HEK293 (cell line): ENCODE measurements around the gene CDKN2AIP.

Source experiments
- KLF10 ChIP-seq: fragments of 450-650 bp; IDR thresholded peaks from 2 replicates; pipeline ENCODE4 v1.5.1; 2018; ENCODE audit warnings: missing biosample characterization, mild to moderate bottlenecking, missing genetic modification characterization
- SP2 ChIP-seq: fragments of 450-650 bp; formaldehyde crosslinking; IDR thresholded peaks from 2 replicates; pipeline ENCODE4 v1.5.1; 2016; ENCODE audit warnings: missing biosample characterization, missing genetic modification characterization
- YY1 ChIP-seq: fragments of 450-650 bp; formaldehyde crosslinking; IDR thresholded peaks from 2 replicates; pipeline ENCODE4 v1.5.1; 2018; ENCODE audit warnings: missing biosample characterization, missing genetic modification characterization
- YY2 ChIP-seq: fragments of 450-650 bp; formaldehyde crosslinking; IDR thresholded peaks from 2 replicates; pipeline ENCODE4 v1.5.1; 2016; ENCODE audit warnings: missing biosample characterization, missing genetic modification characterization
- ZFP37 ChIP-seq: fragments of 450-650 bp; formaldehyde crosslinking; IDR thresholded peaks from 2 replicates; pipeline ENCODE4 v1.5.1; 2016; ENCODE audit warnings: missing biosample characterization, missing genetic modification characterization
- ZFP41 ChIP-seq: fragments of 450-650 bp; formaldehyde crosslinking; IDR thresholded peaks from 2 replicates; pipeline ENCODE4 v1.5.1; 2016; ENCODE audit warnings: missing biosample characterization, missing genetic modification characterization, borderline replicate concordance
- ZNF175 ChIP-seq: fragments of 450-650 bp; formaldehyde crosslinking; IDR thresholded peaks from 2 replicates; pipeline ENCODE4 v1.5.1; 2016; ENCODE audit warnings: missing biosample characterization, missing genetic modification characterization
- ZNF292 ChIP-seq: fragments of 450-650 bp; formaldehyde crosslinking; IDR thresholded peaks from 2 replicates; pipeline ENCODE4 v1.5.1; 2016; ENCODE audit warnings: low read depth, missing biosample characterization, missing genetic modification characterization, borderline replicate concordance
- ZNF350 ChIP-seq: fragments of 450-650 bp; formaldehyde crosslinking; IDR thresholded peaks from 2 replicates; pipeline ENCODE4 v1.5.0; 2017; ENCODE audit warnings: missing biosample characterization, mild to moderate bottlenecking, missing genetic modification characterization
- ZNF776 ChIP-seq: fragments of 450-650 bp; formaldehyde crosslinking; IDR thresholded peaks from 2 replicates; pipeline ENCODE4 v1.5.0; 2017; ENCODE audit warnings: missing biosample characterization, missing genetic modification characterization, borderline replicate concordance
- TF ChIP-seq, protein P1 (sequence below): fragments of 450-650 bp; formaldehyde crosslinking; IDR thresholded peaks from 2 replicates; pipeline ENCODE4 v1.5.1; 2016; ENCODE audit warnings: missing biosample characterization, missing genetic modification characterization
- TF ChIP-seq, protein P2 (sequence below): fragments of 450-650 bp; formaldehyde crosslinking; IDR thresholded peaks from 2 replicates; pipeline ENCODE4 v1.5.1; 2016; ENCODE audit warnings: missing biosample characterization, missing genetic modification characterization
- TF ChIP-seq, protein P3 (sequence below): IDR thresholded peaks from 2 replicates; pipeline ENCODE4 v1.6.1; 2011; ENCODE audit warnings: mild to moderate bottlenecking, low read depth, low read length, borderline replicate concordance

- no peak for TF ChIP-seq YY1 (tag by site-specific recombination)
- TF ChIP-seq, protein P1, sequence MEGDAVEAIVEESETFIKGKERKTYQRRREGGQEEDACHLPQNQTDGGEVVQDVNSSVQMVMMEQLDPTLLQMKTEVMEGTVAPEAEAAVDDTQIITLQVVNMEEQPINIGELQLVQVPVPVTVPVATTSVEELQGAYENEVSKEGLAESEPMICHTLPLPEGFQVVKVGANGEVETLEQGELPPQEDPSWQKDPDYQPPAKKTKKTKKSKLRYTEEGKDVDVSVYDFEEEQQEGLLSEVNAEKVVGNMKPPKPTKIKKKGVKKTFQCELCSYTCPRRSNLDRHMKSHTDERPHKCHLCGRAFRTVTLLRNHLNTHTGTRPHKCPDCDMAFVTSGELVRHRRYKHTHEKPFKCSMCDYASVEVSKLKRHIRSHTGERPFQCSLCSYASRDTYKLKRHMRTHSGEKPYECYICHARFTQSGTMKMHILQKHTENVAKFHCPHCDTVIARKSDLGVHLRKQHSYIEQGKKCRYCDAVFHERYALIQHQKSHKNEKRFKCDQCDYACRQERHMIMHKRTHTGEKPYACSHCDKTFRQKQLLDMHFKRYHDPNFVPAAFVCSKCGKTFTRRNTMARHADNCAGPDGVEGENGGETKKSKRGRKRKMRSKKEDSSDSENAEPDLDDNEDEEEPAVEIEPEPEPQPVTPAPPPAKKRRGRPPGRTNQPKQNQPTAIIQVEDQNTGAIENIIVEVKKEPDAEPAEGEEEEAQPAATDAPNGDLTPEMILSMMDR, result peak; percentile 40; the same call in 1 of the 2 replicates
- TF ChIP-seq KLF10, result no peak
- no peak for TF ChIP-seq ZNF292 (tag by site-specific recombination)
- no peak for TF ChIP-seq ZFP37 (tag by site-specific recombination)
- no peak for TF ChIP-seq YY2
- TF ChIP-seq ZFP41, result no peak
- TF ChIP-seq SP2 (tag by site-specific recombination), result no peak
- TF ChIP-seq, protein P2, sequence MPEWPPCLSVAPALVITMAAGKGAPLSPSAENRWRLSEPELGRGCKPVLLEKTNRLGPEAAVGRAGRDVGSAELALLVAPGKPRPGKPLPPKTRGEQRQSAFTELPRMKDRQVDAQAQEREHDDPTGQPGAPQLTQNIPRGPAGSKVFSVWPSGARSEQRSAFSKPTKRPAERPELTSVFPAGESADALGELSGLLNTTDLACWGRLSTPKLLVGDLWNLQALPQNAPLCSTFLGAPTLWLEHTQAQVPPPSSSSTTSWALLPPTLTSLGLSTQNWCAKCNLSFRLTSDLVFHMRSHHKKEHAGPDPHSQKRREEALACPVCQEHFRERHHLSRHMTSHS (tag by site-specific recombination), result no peak
- TF ChIP-seq, protein P3, sequence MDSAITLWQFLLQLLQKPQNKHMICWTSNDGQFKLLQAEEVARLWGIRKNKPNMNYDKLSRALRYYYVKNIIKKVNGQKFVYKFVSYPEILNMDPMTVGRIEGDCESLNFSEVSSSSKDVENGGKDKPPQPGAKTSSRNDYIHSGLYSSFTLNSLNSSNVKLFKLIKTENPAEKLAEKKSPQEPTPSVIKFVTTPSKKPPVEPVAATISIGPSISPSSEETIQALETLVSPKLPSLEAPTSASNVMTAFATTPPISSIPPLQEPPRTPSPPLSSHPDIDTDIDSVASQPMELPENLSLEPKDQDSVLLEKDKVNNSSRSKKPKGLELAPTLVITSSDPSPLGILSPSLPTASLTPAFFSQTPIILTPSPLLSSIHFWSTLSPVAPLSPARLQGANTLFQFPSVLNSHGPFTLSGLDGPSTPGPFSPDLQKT, result no peak
- TF ChIP-seq ZNF175 (tag by site-specific recombination), result no peak
- no peak for TF ChIP-seq ZNF350 (tag by site-specific recombination)
- TF ChIP-seq ZNF776 (tag by site-specific recombination), result no peak
Measured at GRCh38 chr4:183398298-183399125, 45.9 kb upstream of the CDKN2AIP start.
